Measurements from ENCODE around the gene ARHGAP12.

The ARHGAP12 gene

DNA sequence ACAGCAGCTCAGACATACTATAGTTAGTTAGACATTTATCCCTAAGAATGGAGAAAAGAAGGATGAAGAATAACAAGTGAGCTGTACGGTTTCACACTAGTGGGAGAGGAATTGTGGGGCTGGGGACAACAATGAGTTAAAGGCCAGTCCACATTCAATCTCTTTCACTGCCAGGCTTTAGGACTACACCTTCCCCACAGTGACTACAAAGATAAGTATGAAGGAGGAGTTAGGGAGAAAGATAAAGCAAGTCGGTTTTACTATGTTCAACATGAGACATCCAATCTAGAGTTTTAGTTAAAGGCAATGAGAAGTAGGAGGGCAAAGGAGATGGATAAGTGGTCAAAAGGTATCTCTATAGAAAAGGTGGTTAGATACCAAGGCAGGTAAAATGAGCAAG is 16.3 kb downstream of the ARHGAP12 start:
- Histone ChIP-seq H3K9me3 (ENCODE audit: severe bottlenecking) (no peaks in the 10 kb centered on the region), H3K27me3 (ENCODE audit: insufficient read depth, poor library complexity, severe bottlenecking) (no peaks in the 10 kb centered on the region), H3K36me3 (ENCODE audit: low read depth) (peaks cover 18% of the 10 kb centered on the region), H3K4me1 (ENCODE audit: insufficient read depth, poor library complexity, severe bottlenecking) (peaks cover 15% of the 10 kb centered on the region), H3K27ac (ENCODE audit: poor library complexity, severe bottlenecking) (peak overlapping the region; percentile 45), H3K4me3 (ENCODE audit: severe bottlenecking) (no peak overlapping the region)
- DNase-seq (ENCODE audit: low spot score), result no peak
- no peak for TF ChIP-seq CTCF (IDR thresholded peaks at IDR 0.05; ENCODE audit: poor library complexity, severe bottlenecking)
- peak; percentile 88 for ATAC-seq (ENCODE audit: low read depth)

DNA sequence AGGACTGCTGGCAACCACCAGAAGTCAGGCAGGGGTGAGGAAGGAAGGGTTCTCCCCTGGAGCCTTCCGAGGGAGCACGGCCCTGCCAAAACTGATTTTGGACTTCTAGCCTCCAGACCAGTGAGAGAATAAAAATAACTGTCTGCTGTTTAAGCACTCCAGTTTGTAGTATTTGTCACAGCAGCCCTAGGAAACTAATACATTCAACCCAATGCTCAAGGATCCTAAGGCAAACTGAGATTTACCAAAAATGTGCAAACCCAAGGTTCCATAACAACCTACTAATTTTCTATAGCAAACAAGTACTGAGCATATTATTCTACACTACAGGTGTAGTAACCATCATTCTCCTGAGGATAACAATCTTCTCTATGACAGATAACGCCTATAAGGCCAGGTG is 18.6 kb downstream of the ARHGAP12 start:
- Histone ChIP-seq H3K27me3 (ENCODE audit: insufficient read depth, poor library complexity, severe bottlenecking) (no peaks in the 10 kb centered on the region), H3K4me1 (ENCODE audit: insufficient read depth, poor library complexity, severe bottlenecking) (peaks cover 15% of the 10 kb centered on the region), H3K4me3 (ENCODE audit: severe bottlenecking) (no peak overlapping the region), H3K9me3 (ENCODE audit: severe bottlenecking) (no peaks in the 10 kb centered on the region), H3K27ac (ENCODE audit: poor library complexity, severe bottlenecking) (no peak overlapping the region), H3K36me3 (ENCODE audit: low read depth) (peaks cover 34% of the 10 kb centered on the region)
- DNase-seq (ENCODE audit: low spot score), result no peak
- ATAC-seq (ENCODE audit: low read depth), result no peak
- no peak for TF ChIP-seq CTCF (IDR thresholded peaks at IDR 0.05; ENCODE audit: poor library complexity, severe bottlenecking)

DNA sequence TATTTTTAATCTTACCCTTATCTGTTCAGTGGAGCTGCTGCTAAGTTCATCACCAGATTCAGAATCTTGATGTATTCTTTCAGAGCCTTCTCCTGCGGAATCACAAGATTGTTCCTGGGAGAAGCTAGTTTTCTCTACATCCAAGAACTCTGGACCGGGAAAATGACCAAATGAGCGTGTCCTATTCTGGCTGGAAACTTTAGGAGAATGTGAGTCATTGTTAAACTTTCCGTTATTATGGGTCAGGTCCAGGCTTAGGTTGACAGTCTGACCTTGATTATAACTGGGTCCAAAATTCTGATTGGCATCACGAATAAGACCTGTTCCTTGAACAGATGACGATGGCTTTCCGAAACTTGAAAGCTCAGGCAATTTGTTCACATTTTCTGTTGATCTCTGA is 20.5 kb downstream of the ARHGAP12 start:
- DNase-seq (ENCODE audit: low spot score) (no peak), ATAC-seq (ENCODE audit: low read depth) (no peak)
- Histone ChIP-seq H3K27me3 (ENCODE audit: insufficient read depth, poor library complexity, severe bottlenecking) (no peaks in the 10 kb centered on the region), H3K27ac (ENCODE audit: poor library complexity, severe bottlenecking) (no peak overlapping the region), H3K4me1 (ENCODE audit: insufficient read depth, poor library complexity, severe bottlenecking) (peaks cover 12% of the 10 kb centered on the region), H3K9me3 (ENCODE audit: severe bottlenecking) (no peaks in the 10 kb centered on the region), H3K36me3 (ENCODE audit: low read depth) (peaks cover 37% of the 10 kb centered on the region), H3K4me3 (ENCODE audit: severe bottlenecking) (no peak overlapping the region)
- TF ChIP-seq CTCF (IDR thresholded peaks at IDR 0.05; ENCODE audit: poor library complexity, severe bottlenecking), result no peak

DNA sequence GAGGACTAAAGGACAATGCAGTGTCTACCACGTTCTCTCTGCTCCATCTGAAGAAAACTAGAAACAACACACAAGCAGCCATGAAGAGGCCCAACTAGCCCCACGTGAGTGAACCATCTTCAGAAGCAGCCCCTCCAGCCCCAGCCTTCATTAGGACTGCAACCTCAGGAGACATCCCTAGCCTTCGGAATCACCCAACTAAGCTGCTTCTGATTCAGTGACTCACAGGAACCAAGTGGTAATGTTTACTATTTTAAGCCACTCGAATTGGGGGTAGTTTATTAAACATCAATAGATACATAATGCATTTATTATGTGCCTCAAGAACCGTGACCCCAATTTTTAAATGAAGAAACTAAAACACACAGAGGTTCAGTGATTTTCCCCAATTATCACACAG is 22.6 kb downstream of the ARHGAP12 start:
- H3K4me3 ChIP-seq (ENCODE audit: severe bottlenecking), result no peak overlapping the region
- no peak for ATAC-seq (ENCODE audit: low read depth)
- no peaks in the 10 kb centered on the region for H3K27me3 ChIP-seq (ENCODE audit: insufficient read depth, poor library complexity, severe bottlenecking)
- H3K27ac ChIP-seq (ENCODE audit: poor library complexity, severe bottlenecking), result no peak overlapping the region
- H3K4me1 ChIP-seq (ENCODE audit: insufficient read depth, poor library complexity, severe bottlenecking), result no peaks in the 10 kb centered on the region
- TF ChIP-seq CTCF (IDR thresholded peaks at IDR 0.05; ENCODE audit: poor library complexity, severe bottlenecking), result no peak
- no peaks in the 10 kb centered on the region for H3K9me3 ChIP-seq (ENCODE audit: severe bottlenecking)
- no peak for DNase-seq (ENCODE audit: low spot score)
- H3K36me3 ChIP-seq (ENCODE audit: low read depth), result peaks cover 43% of the 10 kb centered on the region

GRCh38 chr10:31905586-31905985 is 23.0 kb downstream of the ARHGAP12 start:
- Histone ChIP-seq H3K4me3 (ENCODE audit: severe bottlenecking) (no peak overlapping the region), H3K27me3 (ENCODE audit: insufficient read depth, poor library complexity, severe bottlenecking) (no peaks in the 10 kb centered on the region), H3K9me3 (ENCODE audit: severe bottlenecking) (no peaks in the 10 kb centered on the region), H3K4me1 (ENCODE audit: insufficient read depth, poor library complexity, severe bottlenecking) (no peaks in the 10 kb centered on the region), H3K36me3 (ENCODE audit: low read depth) (peaks cover 43% of the 10 kb centered on the region), H3K27ac (ENCODE audit: poor library complexity, severe bottlenecking) (no peak overlapping the region)
- ATAC-seq (ENCODE audit: low read depth), result no peak
- TF ChIP-seq CTCF (IDR thresholded peaks at IDR 0.05; ENCODE audit: poor library complexity, severe bottlenecking), result no peak
- DNase-seq (ENCODE audit: low spot score), result no peak
